ENCODE data around the gene SHROOM3. TPM values are rescaled to one million over a fixed set of nuclear protein-coding genes. Genes with fewer than 3 reads are reported as not detected.

Gene SHROOM3
- total RNA-seq, 1 donor from 2014 or later = 62.0 TPM

- ATAC-seq (peak; percentile 76 to 81), DNase-seq (no peak)
- no peak for TF ChIP-seq CTCF (IDR thresholded peaks at IDR 0.05)
- Histone ChIP-seq H3K36me3 (no peaks in the 10 kb centered on the region), H3K27ac (peak overlapping the region; percentile 83), H3K9me3 (no peaks in the 10 kb centered on the region), H3K4me3 (no peak overlapping the region), H3K4me1 (peaks cover 34% of the 10 kb centered on the region), H3K27me3 (ENCODE audit: low read depth) (no peaks in the 10 kb centered on the region)
- intact Hi-C loops (cut with DNase I) = no loop called here
These were observed 187.1 kb downstream of the SHROOM3 start for GRCh38 chr4:76622126-76622525.

GRCh38 chr4:76622717-76623116, 187.7 kb downstream of the SHROOM3 start:
- TF ChIP-seq CTCF (IDR thresholded peaks at IDR 0.05) = no peak
- Histone ChIP-seq H3K4me1 (peaks cover 34% of the 10 kb centered on the region), H3K36me3 (no peaks in the 10 kb centered on the region), H3K9me3 (no peaks in the 10 kb centered on the region), H3K27ac (peak overlapping the region; percentile 83), H3K4me3 (no peak overlapping the region), H3K27me3 (ENCODE audit: low read depth) (no peaks in the 10 kb centered on the region)
- DNase-seq (no peak), ATAC-seq (no peak)
- intact Hi-C loops (cut with DNase I) = no loop called here

GRCh38 chr4:76623217-76624045, 188.4 kb downstream of the SHROOM3 start:
- no peak overlapping the region for H3K4me3 ChIP-seq
- peak in 1 of 2 donors; percentile 39 for ATAC-seq
- DNase-seq = no peak

GRCh38 chr4:76624241-76624681, 189.2 kb downstream of the SHROOM3 start:
- ATAC-seq (peak; percentile 74 to 83), DNase-seq (no peak)
- H3K4me1 ChIP-seq = peaks cover 34% of the 10 kb centered on the region
- H3K27me3 ChIP-seq (ENCODE audit: low read depth) = no peaks in the 10 kb centered on the region
- no peak for TF ChIP-seq CTCF (IDR thresholded peaks at IDR 0.05)
- no peak overlapping the region for H3K4me3 ChIP-seq
- no peaks in the 10 kb centered on the region for H3K36me3 ChIP-seq
- H3K27ac ChIP-seq = peak overlapping the region; percentile 83
- intact Hi-C loops (cut with DNase I) = no loop called here
- no peaks in the 10 kb centered on the region for H3K9me3 ChIP-seq

More at GRCh38 chr4:76623217-76624045, 188.4 kb downstream of the SHROOM3 start:
- TF ChIP-seq CTCF (IDR thresholded peaks at IDR 0.05) = no peak
- intact Hi-C loops (cut with DNase I) = no loop called here
- H3K27ac ChIP-seq = peak overlapping the region; percentile 83
- H3K4me1 ChIP-seq = peaks cover 34% of the 10 kb centered on the region
- H3K36me3 ChIP-seq = no peaks in the 10 kb centered on the region
- H3K9me3 ChIP-seq = no peaks in the 10 kb centered on the region
- no peaks in the 10 kb centered on the region for H3K27me3 ChIP-seq (ENCODE audit: low read depth)

- no peak for TF ChIP-seq CTCF (IDR thresholded peaks at IDR 0.05)
- DNase-seq = no peak
- ATAC-seq = no peak
- H3K27ac ChIP-seq = peak overlapping the region; percentile 83
- peaks cover 34% of the 10 kb centered on the region for H3K4me1 ChIP-seq
- no peaks in the 10 kb centered on the region for H3K9me3 ChIP-seq
- H3K36me3 ChIP-seq = no peaks in the 10 kb centered on the region
- no peak overlapping the region for H3K4me3 ChIP-seq
- no peaks in the 10 kb centered on the region for H3K27me3 ChIP-seq (ENCODE audit: low read depth)
- intact Hi-C loops (cut with DNase I) = no loop called here
These were observed 190.1 kb downstream of the SHROOM3 start for GRCh38 chr4:76624931-76625715.
